ENCODE results near the gene LSM4.

DNA sequence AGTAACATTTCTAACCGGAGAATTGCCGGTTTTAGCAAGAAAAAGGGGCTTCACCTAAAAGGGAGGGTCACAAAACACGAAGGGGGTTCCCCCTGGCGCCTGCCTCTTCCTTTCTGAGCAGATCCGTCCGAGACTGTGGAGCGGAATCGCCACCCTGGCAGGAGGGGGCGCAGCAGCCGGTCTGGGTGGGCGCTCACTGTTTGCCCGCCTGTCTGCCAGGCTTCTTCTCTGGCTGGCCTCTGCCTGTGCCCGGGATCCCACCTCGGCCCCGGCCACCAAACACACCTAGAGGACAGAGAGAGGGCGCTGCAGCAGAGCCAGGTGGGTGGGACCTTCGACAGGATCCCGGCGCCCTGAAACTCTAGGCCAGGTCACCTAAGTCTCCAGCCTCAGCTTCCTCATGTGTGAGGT lies 15.6 kb downstream of the LSM4 start:
- no peak for TF ChIP-seq POLR2AphosphoS5 (IDR thresholded peaks at IDR 0.05; ENCODE audit: low read depth, low read length)
- TF ChIP-seq TAF1 (IDR thresholded peaks at IDR 0.05; ENCODE audit: borderline replicate concordance, low read depth, low read length), result no peak

All from GM12892 (cell line).